Peyer's patch (tissue), 4 donors: ENCODE measurements around the gene CCDC57.

ENCODE experiments used
- POLR2A ChIP-seq, 2 donors: fragments of 450-650 bp; IDR thresholded peaks; one replicate each; pipeline ENCODE4 v1.5.1; 2017; ENCODE audit warnings: antibody characterized with exemption in 2 of 2, mild to moderate bottlenecking in 2 of 2, moderate library complexity in 2 of 2
- TF ChIP-seq, protein P1 (sequence below), 6 experiments: fragments of 450-650 bp in 4 of 6; fragments of 200-600 bp in 2 of 6; sonication (generic) in 1 of 6; IDR thresholded peaks; one replicate each; pipeline ENCODE4 v1.5.1; 2017 to 2019; ENCODE audit warnings: antibody characterized with exemption in 6 of 6, mild to moderate bottlenecking in 3 of 6, moderate library complexity in 1 of 6

DNA sequence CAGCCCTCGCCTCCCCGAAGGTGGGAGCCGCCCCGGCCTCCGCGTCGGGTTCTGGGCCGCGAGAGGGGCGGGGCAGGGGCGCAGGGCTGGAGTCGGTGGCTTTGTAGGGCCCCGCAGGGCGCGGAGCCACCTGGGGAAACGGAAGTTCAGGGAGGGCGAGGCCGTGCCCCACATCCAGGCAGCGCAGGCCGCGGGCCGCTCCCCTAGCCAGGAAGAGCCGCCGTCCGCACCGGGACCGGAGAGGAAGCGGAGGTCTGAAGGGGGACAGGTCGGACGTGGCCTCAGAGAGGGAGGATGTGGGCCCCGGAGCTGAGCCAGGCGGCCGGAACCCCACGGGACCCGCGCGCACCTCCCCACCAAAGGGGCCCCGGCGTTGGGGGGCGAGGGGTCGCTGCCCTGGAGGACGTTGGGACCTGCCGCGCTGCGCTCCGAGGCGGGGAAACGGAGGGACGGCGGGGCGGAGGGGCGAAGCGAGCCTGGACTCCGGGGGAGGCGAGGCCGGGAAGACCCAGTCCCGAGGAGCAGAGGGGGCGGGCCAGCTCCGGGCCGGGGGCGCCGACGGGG, 15.7 kb upstream of the CCDC57 start:
- TF ChIP-seq, protein P1, sequence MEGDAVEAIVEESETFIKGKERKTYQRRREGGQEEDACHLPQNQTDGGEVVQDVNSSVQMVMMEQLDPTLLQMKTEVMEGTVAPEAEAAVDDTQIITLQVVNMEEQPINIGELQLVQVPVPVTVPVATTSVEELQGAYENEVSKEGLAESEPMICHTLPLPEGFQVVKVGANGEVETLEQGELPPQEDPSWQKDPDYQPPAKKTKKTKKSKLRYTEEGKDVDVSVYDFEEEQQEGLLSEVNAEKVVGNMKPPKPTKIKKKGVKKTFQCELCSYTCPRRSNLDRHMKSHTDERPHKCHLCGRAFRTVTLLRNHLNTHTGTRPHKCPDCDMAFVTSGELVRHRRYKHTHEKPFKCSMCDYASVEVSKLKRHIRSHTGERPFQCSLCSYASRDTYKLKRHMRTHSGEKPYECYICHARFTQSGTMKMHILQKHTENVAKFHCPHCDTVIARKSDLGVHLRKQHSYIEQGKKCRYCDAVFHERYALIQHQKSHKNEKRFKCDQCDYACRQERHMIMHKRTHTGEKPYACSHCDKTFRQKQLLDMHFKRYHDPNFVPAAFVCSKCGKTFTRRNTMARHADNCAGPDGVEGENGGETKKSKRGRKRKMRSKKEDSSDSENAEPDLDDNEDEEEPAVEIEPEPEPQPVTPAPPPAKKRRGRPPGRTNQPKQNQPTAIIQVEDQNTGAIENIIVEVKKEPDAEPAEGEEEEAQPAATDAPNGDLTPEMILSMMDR (IDR thresholded peaks at IDR 0.05) = no peak
- peak in 1 of 2 donors; percentile 45 for TF ChIP-seq POLR2A (IDR thresholded peaks at IDR 0.05)
